ENCODE measurements around the gene CHAT. TPM values are rescaled to one million over a fixed set of nuclear protein-coding genes. Genes with fewer than 3 reads are reported as not detected.

Gene CHAT
- polyA plus RNA-seq, 1 donor from 2014 or later = not detected

- Histone ChIP-seq H3K4me3 (ENCODE audit: low read length) (no peak overlapping the region), H3K79me2 (replicated peaks; ENCODE audit: insufficient read depth, low read length) (no peaks in the 10 kb centered on the region), H3K9ac (ENCODE audit: low read length) (no peak overlapping the region), H3K36me3 (ENCODE audit: insufficient read depth, low read length) (no peaks in the 10 kb centered on the region), H3K4me2 (ENCODE audit: low read length) (no peak overlapping the region), H3K27ac (ENCODE audit: low read length) (no peak overlapping the region), H3K9me2 (ENCODE audit: insufficient read depth, low read length) (no peaks in the 10 kb centered on the region), H3K27me3 (ENCODE audit: insufficient read depth, low read depth, low read length) (peaks cover 33% of the 10 kb centered on the region), H3F3A (ENCODE audit: insufficient read depth, low read length, poor library complexity, severe bottlenecking) (no peaks in the 10 kb centered on the region), H2AFZ (ENCODE audit: low read depth, low read length) (no peak overlapping the region), H3K9me3 (ENCODE audit: low read length) (no peaks in the 10 kb centered on the region), H4K20me1 (ENCODE audit: insufficient read depth) (no peaks in the 10 kb centered on the region)
- no peak for TF ChIP-seq EZH2 (IDR thresholded peaks at IDR 0.05; ENCODE audit: borderline replicate concordance, insufficient read depth, low read length, poor library complexity, severe bottlenecking)
- no peak for TF ChIP-seq EP300 (conservative IDR thresholded peaks at IDR 0.05; ENCODE audit: poor library complexity, severe bottlenecking)
- no peak for TF ChIP-seq REST (IDR thresholded peaks at IDR 0.05; ENCODE audit: borderline replicate concordance)
- no peak for TF ChIP-seq CTCF (IDR thresholded peaks at IDR 0.05; ENCODE audit: poor library complexity, severe bottlenecking)
Observed at GRCh38 chr10:49599546-49599945, 14.3 kb upstream of the CHAT start.

GRCh38 chr10:49600046-49600445 lies 13.8 kb upstream of the CHAT start:
- Histone ChIP-seq H3K79me2 (replicated peaks; ENCODE audit: insufficient read depth, low read length) (no peaks in the 10 kb centered on the region), H3K9ac (ENCODE audit: low read length) (no peak overlapping the region), H3K27me3 (ENCODE audit: insufficient read depth, low read depth, low read length) (peaks cover 38% of the 10 kb centered on the region), H3K9me2 (ENCODE audit: insufficient read depth, low read length) (no peaks in the 10 kb centered on the region), H3K9me3 (ENCODE audit: low read length) (no peaks in the 10 kb centered on the region), H2AFZ (ENCODE audit: low read depth, low read length) (no peak overlapping the region), H3F3A (ENCODE audit: insufficient read depth, low read length, poor library complexity, severe bottlenecking) (no peaks in the 10 kb centered on the region), H3K4me2 (ENCODE audit: low read length) (no peak overlapping the region), H3K36me3 (ENCODE audit: insufficient read depth, low read length) (no peaks in the 10 kb centered on the region), H3K27ac (ENCODE audit: low read length) (no peak overlapping the region), H3K4me3 (ENCODE audit: low read length) (no peak overlapping the region), H4K20me1 (ENCODE audit: insufficient read depth) (no peaks in the 10 kb centered on the region)
- TF ChIP-seq EP300 (conservative IDR thresholded peaks at IDR 0.05; ENCODE audit: poor library complexity, severe bottlenecking) (no peak), EZH2 (IDR thresholded peaks at IDR 0.05; ENCODE audit: borderline replicate concordance, insufficient read depth, low read length, poor library complexity, severe bottlenecking) (no peak), REST (IDR thresholded peaks at IDR 0.05; ENCODE audit: borderline replicate concordance) (no peak), MXI1 (conservative IDR thresholded peaks at IDR 0.05; ENCODE audit: poor library complexity, severe bottlenecking) (no peak), SMC3 (conservative IDR thresholded peaks at IDR 0.05; ENCODE audit: poor library complexity) (no peak), CTCF (IDR thresholded peaks at IDR 0.05; ENCODE audit: poor library complexity, severe bottlenecking) (no peak), TAF1 (IDR thresholded peaks at IDR 0.05; ENCODE audit: low read depth) (no peak), POLR2AphosphoS5 (IDR thresholded peaks at IDR 0.05) (no peak), RAD21 (conservative IDR thresholded peaks at IDR 0.05) (no peak)

Measured in neural cell (in vitro differentiated cells).